GM12878 (cell line): ENCODE measurements around the gene PLXDC1. TPM values are rescaled to one million over a fixed set of nuclear protein-coding genes. Genes with fewer than 3 reads are reported as not detected.

Source experiments
- ATAC-seq: fragments of 200-7000 bp; cut with Tn5 transposase; 3 replicates; pipeline ENCODE4 v1.9.1; 2020; ENCODE audit warnings: mild to moderate bottlenecking, moderate library complexity
- BruUV-seq: library from RNA; stranded (reverse); fragments of 400-500 nt; replicated peaks from 2 replicates; lab custom pipeline; 2021; lab: Mats Ljungman, UMichigan
- CTCF ChIA-PET: fragments of 300-600 bp; sonication (Branson Sonifier 250); formaldehyde crosslinking; extraction: SDS; loops from one replicate; lab custom pipeline; 2021; ENCODE audit warnings: inconsistent platforms; lab: Yijun Ruan, JAX
- POLR2A ChIA-PET: fragments of 350-600 bp; formaldehyde crosslinking; extraction: SDS; loops from one replicate; lab custom pipeline; 2021; ENCODE audit warnings: inconsistent platforms; lab: Charles Lee
- RAD21 ChIA-PET: fragments of 300-600 bp; sonication (Branson Sonifier 250); formaldehyde crosslinking; loops from one replicate; lab custom pipeline; 2023; ENCODE audit warnings: antibody characterized with exemption; ENCODE audit not compliant: unreplicated experiment; lab: Charles Lee
- SMC1A ChIA-PET: fragments of 300-600 bp; sonication (Branson Sonifier 250); formaldehyde crosslinking; loops from one replicate; lab custom pipeline; 2023; ENCODE audit not compliant: unreplicated experiment, uncharacterized antibody; lab: Charles Lee
- DNase-seq: peaks from one replicate; pipeline ENCODE4 v3.0.0-alpha.2; 2011; ENCODE audit warnings: low read depth, low spot score
- FAIRE-seq: peaks from 3 replicates; lab custom pipeline; 2011; peaks lifted over from hg19 to GRCh38; lab: Jason Lieb, UNC
- H2AFZ ChIP-seq: 2 replicates; pipeline ENCODE4 v1.6.0; 2011; ENCODE audit warnings: low read depth, low read length, control low read depth; ENCODE audit not compliant: control insufficient read depth
- H3K27ac ChIP-seq: 2 replicates; pipeline ENCODE4 v1.5.1; 2011; ENCODE audit warnings: control low read depth; ENCODE audit not compliant: control insufficient read depth, insufficient read depth
- H3K27me3 ChIP-seq, 2 experiments: replicated peaks in 1 of 2; 2 replicates each; pipeline versions ENCODE4 v1.6.0 to v1.6.1; 2011; ENCODE audit warnings: low read length in 1 of 2; ENCODE audit not compliant: control insufficient read depth in 2 of 2, insufficient read depth in 2 of 2
- H3K36me3 ChIP-seq, 2 experiments: 2 replicates each; pipeline ENCODE4 v1.5.1; 2011; ENCODE audit warnings: low read length in 1 of 2; ENCODE audit not compliant: control insufficient read depth in 2 of 2, insufficient read depth in 2 of 2
- H3K4me1 ChIP-seq: 2 replicates; pipeline ENCODE4 v1.6.1; 2011; ENCODE audit warnings: mild to moderate bottlenecking, low read length, moderate library complexity, mixed read lengths; ENCODE audit not compliant: control insufficient read depth, insufficient read depth
- H3K4me2 ChIP-seq: 2 replicates; pipeline ENCODE4 v1.6.0; 2011; ENCODE audit warnings: control low read depth; ENCODE audit not compliant: control insufficient read depth, insufficient read depth
- H3K4me3 ChIP-seq: fragments of 200-600 bp; sonication (generic); 2 replicates; pipeline ENCODE4 v1.5.1; 2016
- H3K79me2 ChIP-seq: 2 replicates; pipeline ENCODE4 v1.6.0; 2011; ENCODE audit warnings: low read length; ENCODE audit not compliant: control insufficient read depth, insufficient read depth
- H3K9ac ChIP-seq: 2 replicates; pipeline ENCODE4 v1.8.0; 2011; ENCODE audit warnings: low read length, control low read depth, mixed read lengths; ENCODE audit not compliant: control insufficient read depth, insufficient read depth
- H3K9me3 ChIP-seq: replicated peaks from 3 replicates; pipeline ENCODE4 v1.5.1; 2011; ENCODE audit warnings: mild to moderate bottlenecking, low read length; ENCODE audit not compliant: control insufficient read depth, insufficient read depth
- H4K20me1 ChIP-seq: 2 replicates; pipeline ENCODE4 v1.6.0; 2011; ENCODE audit not compliant: control insufficient read depth, insufficient read depth
- ATF3 ChIP-seq: IDR thresholded peaks from 2 replicates; pipeline ENCODE4 v1.6.1; 2011; ENCODE audit warnings: low read depth, mild to moderate bottlenecking, low read length, moderate library complexity, borderline replicate concordance; ENCODE audit errors: extremely low read depth
- GATAD2B ChIP-seq: fragments of 450-650 bp; conservative IDR thresholded peaks from 2 replicates; pipeline ENCODE4 v1.6.1; 2017; ENCODE audit warnings: low read depth, mild to moderate bottlenecking, moderate library complexity
- HDAC2 ChIP-seq: fragments of 200-600 bp; sonication (generic); IDR thresholded peaks from 2 replicates; pipeline ENCODE4 v1.6.1; 2017
- HDAC6 ChIP-seq: fragments of 200-600 bp; sonication (generic); IDR thresholded peaks from one replicate; pipeline ENCODE4 v1.8.0; 2017; ENCODE audit warnings: antibody characterized with exemption; ENCODE audit not compliant: unreplicated experiment
- LARP7 ChIP-seq: fragments of 450-650 bp; IDR thresholded peaks from 2 replicates; pipeline ENCODE4 v1.6.1; 2017; ENCODE audit warnings: mild to moderate bottlenecking
- RAD51 ChIP-seq: fragments of 450-650 bp; IDR thresholded peaks from 2 replicates; pipeline ENCODE4 v1.6.1; 2016; ENCODE audit warnings: moderate library complexity, mild to moderate bottlenecking, inconsistent platforms
- SIN3A ChIP-seq: IDR thresholded peaks from 2 replicates; pipeline ENCODE4 v1.6.1; 2012; ENCODE audit warnings: low read depth, low read length, improper control_type of control experiment
- SPI1 ChIP-seq: IDR thresholded peaks from 2 replicates; pipeline ENCODE4 v1.6.1; 2011; ENCODE audit warnings: low read depth, mild to moderate bottlenecking, low read length, moderate library complexity, borderline replicate concordance; ENCODE audit not compliant: insufficient read depth
- YBX1 ChIP-seq: fragments of 450-650 bp; IDR thresholded peaks from 2 replicates; pipeline ENCODE4 v1.6.1; 2016; ENCODE audit warnings: antibody characterized with exemption
- ZBED1 ChIP-seq: IDR thresholded peaks from 2 replicates; pipeline ENCODE4 v1.6.1; 2016; ENCODE audit warnings: borderline replicate concordance
- ZNF207 ChIP-seq: fragments of 450-650 bp; IDR thresholded peaks from 2 replicates; pipeline ENCODE4 v1.6.1; 2014; ENCODE audit warnings: antibody characterized with exemption, mild to moderate bottlenecking, borderline replicate concordance
- ZNF687 ChIP-seq: fragments of 450-650 bp; IDR thresholded peaks from 2 replicates; pipeline ENCODE4 v1.6.1; 2017; ENCODE audit warnings: mild to moderate bottlenecking, moderate library complexity
- WGBS: methylation state at CpG from one replicate; pipeline ENCODE4 v1.1.6; 2016; ENCODE audit warnings: low lambda C conversion rate; ENCODE audit not compliant: insufficient replicate concordance, insufficient coverage; ENCODE audit errors: missing lambda C conversion rate; 5-methylcytosine and 5-hydroxymethylcytosine counted together
- in situ Hi-C: fragments of 300-500 bp; cut with MboI; formaldehyde crosslinking; loops from 9 replicates; pipeline ENCODE4 v1.14.3; 2018; ENCODE audit warnings: mixed read lengths
- intact Hi-C: fragments of 100-400 bp; cut with micrococcal nuclease; formaldehyde crosslinking; loops from one replicate; pipeline ENCODE4 v1.14.2; 2022; ENCODE audit not compliant: unreplicated experiment
- polyA plus RNA-seq, 11 experiments: library from polyadenylated mRNA; depleted of rRNA in 4 of 11; unstranded in 6 of 11; stranded (reverse) in 5 of 11; fragments of >200 nt; fragmentation: Nextera tagmentation in 4 of 11; fragmentation: Illumina TruSeq in 1 of 11; extraction: Ambion mirVana in 4 of 11; extraction: Trizol in 1 of 11; gene quantifications; 1 replicate in 1 of 11; 2 replicates in 10 of 11; pipeline versions ENCODE4 v1.2.1 to v1.2.3, GENCODE V29; 2011 to 2016; ENCODE audit warnings: inconsistent platforms in 2 of 11, missing spikeins in 2 of 11, low read depth in 1 of 11
- total RNA-seq, 4 experiments: library from RNA; depleted of rRNA in 3 of 4; stranded (reverse); fragments of >200 nt in 3 of 4; fragmentation: Illumina TruSeq in 1 of 4; extraction: Trizol in 1 of 4; gene quantifications; 2 replicates each; pipeline versions ENCODE4 v1.2.1 to v1.2.3, GENCODE V29; 2013 to 2021
- TF ChIP-seq, protein P1 (sequence below): fragments of 450-650 bp; IDR thresholded peaks from 2 replicates; pipeline ENCODE4 v1.6.1; 2017; ENCODE audit warnings: antibody characterized with exemption, mild to moderate bottlenecking, moderate library complexity
- TF ChIP-seq, protein P2 (sequence below): IDR thresholded peaks from 2 replicates; pipeline ENCODE4 v1.6.1; 2012; ENCODE audit warnings: mild to moderate bottlenecking, low read depth, low read length

Gene PLXDC1
- total and polyA plus RNA-seq, 10 of the 15 experiments (the other 5 are each of a cell fraction or from before 2014, with no cell fraction given): 0.03 to 0.30 (median 0.22) TPM; not detected in 7

- POLR2A ChIA-PET: no interaction called here
- Histone ChIP-seq H3K27ac (no peak overlapping the region), H3K4me1 (0 out of 2 replicates have a peak, but pooled peaks cover 3% of the 10 kb centered on the region), H3K9me3 (no peaks in the 10 kb centered on the region), H2AFZ (no peak overlapping the region), H3K27me3 (no peaks in the 10 kb centered on the region), H3K36me3 (no peaks in the 10 kb centered on the region), H3K9ac (no peak overlapping the region), H3K79me2 (no peaks in the 10 kb centered on the region), H3K4me2 (no peak overlapping the region), H4K20me1 (no peaks in the 10 kb centered on the region), H3K4me3 (no peak overlapping the region)
- 69% methylated on average over 11 of the region's 11 CpGs for WGBS
- BruUV-seq: no TSS peak
- in situ Hi-C loops: no loop called here
- intact Hi-C loops: no loop called here
- FAIRE-seq: no peak
- SMC1A ChIA-PET: interaction anchor here (0.7 kb wide), 1 partner anchor 74 kb away, joined by 3 read pairs; no protein-coding TSS in a partner anchor
- RAD21 ChIA-PET: no interaction called here
- DNase-seq: no peak
- CTCF ChIA-PET: interaction anchor here (0.6 to 1.3 kb wide), 3 partner anchors 33 to 149 kb away, joined by 3 to 4 read pairs (median 3); no protein-coding TSS in a partner anchor
- ATAC-seq: no peak
- no peak for TF ChIP-seq ZNF687
- no peak for TF ChIP-seq YBX1
- TF ChIP-seq SIN3A: no peak
- TF ChIP-seq, protein P1, sequence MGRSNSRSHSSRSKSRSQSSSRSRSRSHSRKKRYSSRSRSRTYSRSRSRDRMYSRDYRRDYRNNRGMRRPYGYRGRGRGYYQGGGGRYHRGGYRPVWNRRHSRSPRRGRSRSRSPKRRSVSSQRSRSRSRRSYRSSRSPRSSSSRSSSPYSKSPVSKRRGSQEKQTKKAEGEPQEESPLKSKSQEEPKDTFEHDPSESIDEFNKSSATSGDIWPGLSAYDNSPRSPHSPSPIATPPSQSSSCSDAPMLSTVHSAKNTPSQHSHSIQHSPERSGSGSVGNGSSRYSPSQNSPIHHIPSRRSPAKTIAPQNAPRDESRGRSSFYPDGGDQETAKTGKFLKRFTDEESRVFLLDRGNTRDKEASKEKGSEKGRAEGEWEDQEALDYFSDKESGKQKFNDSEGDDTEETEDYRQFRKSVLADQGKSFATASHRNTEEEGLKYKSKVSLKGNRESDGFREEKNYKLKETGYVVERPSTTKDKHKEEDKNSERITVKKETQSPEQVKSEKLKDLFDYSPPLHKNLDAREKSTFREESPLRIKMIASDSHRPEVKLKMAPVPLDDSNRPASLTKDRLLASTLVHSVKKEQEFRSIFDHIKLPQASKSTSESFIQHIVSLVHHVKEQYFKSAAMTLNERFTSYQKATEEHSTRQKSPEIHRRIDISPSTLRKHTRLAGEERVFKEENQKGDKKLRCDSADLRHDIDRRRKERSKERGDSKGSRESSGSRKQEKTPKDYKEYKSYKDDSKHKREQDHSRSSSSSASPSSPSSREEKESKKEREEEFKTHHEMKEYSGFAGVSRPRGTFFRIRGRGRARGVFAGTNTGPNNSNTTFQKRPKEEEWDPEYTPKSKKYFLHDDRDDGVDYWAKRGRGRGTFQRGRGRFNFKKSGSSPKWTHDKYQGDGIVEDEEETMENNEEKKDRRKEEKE: no peak
- TF ChIP-seq SPI1: no peak
- TF ChIP-seq GATAD2B: no peak
- TF ChIP-seq, protein P2, sequence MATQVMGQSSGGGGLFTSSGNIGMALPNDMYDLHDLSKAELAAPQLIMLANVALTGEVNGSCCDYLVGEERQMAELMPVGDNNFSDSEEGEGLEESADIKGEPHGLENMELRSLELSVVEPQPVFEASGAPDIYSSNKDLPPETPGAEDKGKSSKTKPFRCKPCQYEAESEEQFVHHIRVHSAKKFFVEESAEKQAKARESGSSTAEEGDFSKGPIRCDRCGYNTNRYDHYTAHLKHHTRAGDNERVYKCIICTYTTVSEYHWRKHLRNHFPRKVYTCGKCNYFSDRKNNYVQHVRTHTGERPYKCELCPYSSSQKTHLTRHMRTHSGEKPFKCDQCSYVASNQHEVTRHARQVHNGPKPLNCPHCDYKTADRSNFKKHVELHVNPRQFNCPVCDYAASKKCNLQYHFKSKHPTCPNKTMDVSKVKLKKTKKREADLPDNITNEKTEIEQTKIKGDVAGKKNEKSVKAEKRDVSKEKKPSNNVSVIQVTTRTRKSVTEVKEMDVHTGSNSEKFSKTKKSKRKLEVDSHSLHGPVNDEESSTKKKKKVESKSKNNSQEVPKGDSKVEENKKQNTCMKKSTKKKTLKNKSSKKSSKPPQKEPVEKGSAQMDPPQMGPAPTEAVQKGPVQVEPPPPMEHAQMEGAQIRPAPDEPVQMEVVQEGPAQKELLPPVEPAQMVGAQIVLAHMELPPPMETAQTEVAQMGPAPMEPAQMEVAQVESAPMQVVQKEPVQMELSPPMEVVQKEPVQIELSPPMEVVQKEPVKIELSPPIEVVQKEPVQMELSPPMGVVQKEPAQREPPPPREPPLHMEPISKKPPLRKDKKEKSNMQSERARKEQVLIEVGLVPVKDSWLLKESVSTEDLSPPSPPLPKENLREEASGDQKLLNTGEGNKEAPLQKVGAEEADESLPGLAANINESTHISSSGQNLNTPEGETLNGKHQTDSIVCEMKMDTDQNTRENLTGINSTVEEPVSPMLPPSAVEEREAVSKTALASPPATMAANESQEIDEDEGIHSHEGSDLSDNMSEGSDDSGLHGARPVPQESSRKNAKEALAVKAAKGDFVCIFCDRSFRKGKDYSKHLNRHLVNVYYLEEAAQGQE: no peak
- TF ChIP-seq HDAC6: no peak
- TF ChIP-seq ATF3: no peak
- TF ChIP-seq ZBED1: no peak
- TF ChIP-seq ZNF207: no peak
- no peak for TF ChIP-seq RAD51
- no peak for TF ChIP-seq LARP7
- no peak for TF ChIP-seq HDAC2
Observed at GRCh38 chr17:39015546-39015935, 135.9 kb downstream of the PLXDC1 start.
